ENCODE measurements around the gene PRG3.

DNA sequence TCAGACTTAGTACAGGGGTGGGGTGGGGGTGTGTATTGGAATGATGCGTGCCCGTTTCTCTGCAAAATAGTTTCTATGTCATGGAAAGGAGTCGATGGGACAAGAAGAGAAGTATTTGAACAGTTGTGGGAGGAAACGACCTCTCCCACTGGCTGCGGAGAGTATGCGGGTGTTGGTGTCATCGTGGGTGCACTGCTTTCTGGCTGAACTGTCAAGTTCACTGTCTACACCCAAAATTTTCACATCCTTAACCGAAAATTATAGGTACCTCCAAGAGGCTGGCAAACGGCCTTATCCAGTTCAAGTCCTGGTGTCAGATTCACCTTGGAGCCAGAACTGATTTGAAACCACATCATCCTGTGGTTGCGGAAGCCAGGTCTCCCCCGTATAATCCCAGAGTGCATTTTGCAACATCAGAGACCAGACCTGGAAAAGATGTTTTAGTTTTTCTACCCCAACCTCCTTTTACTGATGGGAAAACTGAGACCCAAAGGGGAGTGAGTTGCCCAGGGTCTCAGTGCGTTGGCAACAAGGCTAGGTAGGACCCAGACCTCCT lies 44.8 kb downstream of the PRG3 start:
- TF ChIP-seq, protein P1, sequence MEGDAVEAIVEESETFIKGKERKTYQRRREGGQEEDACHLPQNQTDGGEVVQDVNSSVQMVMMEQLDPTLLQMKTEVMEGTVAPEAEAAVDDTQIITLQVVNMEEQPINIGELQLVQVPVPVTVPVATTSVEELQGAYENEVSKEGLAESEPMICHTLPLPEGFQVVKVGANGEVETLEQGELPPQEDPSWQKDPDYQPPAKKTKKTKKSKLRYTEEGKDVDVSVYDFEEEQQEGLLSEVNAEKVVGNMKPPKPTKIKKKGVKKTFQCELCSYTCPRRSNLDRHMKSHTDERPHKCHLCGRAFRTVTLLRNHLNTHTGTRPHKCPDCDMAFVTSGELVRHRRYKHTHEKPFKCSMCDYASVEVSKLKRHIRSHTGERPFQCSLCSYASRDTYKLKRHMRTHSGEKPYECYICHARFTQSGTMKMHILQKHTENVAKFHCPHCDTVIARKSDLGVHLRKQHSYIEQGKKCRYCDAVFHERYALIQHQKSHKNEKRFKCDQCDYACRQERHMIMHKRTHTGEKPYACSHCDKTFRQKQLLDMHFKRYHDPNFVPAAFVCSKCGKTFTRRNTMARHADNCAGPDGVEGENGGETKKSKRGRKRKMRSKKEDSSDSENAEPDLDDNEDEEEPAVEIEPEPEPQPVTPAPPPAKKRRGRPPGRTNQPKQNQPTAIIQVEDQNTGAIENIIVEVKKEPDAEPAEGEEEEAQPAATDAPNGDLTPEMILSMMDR (IDR thresholded peaks at IDR 0.05; ENCODE audit: low read depth, low read length), result no peak
- TF ChIP-seq EZH2phosphoT487 (IDR thresholded peaks at IDR 0.05; ENCODE audit: low read depth), result no peak
